ENCODE results near the gene RREB1.

RREB1 gene

DNA sequence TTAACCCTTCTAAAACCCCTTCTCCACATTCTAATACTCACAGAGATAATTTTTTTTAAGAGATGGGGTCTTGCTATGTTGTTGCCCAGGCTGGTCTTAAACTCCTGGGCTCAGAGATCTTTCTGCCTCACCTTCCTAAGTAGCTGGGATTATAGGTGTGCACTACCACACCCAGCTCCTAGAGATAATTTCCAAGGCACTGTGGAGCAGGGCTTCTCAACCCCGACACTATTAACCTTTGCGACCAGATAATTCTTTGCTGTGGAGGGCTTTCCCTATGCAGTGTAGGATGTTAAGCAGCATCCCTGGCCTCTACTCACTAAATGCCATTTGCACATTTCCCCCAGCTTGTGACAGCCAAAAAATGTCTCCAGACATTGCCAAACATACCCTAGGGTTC is 8.8 kb upstream of the RREB1 start:
- FAIRE-seq (no peak), DNase-seq (ENCODE audit: insufficient read length, low spot score) (no peak)

DNA sequence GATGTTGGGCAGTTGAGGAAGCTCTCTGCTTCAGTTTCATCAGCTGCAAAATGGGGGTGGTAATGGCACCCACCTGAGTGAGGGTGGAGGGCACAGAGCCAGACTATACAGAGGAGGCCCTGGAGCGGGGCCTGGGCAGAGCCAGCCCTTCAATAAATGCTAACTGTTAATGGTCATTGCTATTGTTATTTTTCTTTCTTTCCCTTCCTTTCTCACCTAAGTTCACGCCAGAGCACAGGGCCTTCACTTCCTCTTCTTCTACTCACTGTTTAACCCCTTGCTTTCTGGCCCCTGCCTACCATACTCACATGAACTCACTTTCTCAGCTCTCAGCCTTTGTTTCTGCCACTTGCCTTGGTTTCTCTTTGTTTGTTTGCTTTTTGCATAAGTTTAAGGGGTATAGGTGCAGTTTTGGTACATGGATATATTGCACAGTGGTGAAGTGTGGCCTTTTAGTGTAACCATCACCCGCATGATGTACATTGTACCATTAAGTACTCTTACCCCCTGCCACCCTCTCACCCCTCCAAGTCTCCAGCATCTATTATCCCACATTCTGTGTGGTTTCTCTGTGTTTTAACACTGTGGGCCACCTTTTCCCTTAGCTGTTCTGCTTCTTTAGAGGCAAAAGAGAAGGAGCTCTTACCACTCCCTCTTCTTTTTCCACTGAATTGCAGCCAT is 7.5 kb upstream of the RREB1 start:
- FAIRE-seq, result peak; percentile 45

More for the DNA sequence above, 8.8 kb upstream of the RREB1 start:
- TF ChIP-seq TAF1 (IDR thresholded peaks at IDR 0.05; ENCODE audit: low read depth, low read length), result no peak
- TF ChIP-seq POLR2A (IDR thresholded peaks at IDR 0.05; ENCODE audit: low read depth, low read length), result no peak
- no peak for TF ChIP-seq POU2F2 (IDR thresholded peaks at IDR 0.05; ENCODE audit: low read depth, low read length)

DNA sequence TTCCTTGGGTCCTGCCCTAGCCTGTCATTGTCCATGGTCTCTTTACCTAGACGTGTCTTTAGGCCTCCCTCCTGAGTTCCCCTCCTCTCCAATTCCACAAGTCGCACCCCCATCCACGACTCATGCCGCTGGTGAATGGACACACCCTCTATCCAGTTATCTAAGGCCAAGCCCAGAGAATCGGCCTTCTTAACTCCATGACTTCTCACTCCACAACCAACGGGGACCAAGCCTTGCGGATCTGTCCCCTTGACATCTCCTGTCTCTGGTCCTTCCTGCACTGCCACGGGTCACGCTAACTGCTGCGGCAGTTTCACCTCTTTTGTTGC is 7.0 kb upstream of the RREB1 start:
- FAIRE-seq, result no peak
- TF ChIP-seq POLR2AphosphoS5 (IDR thresholded peaks at IDR 0.05; ENCODE audit: low read depth, low read length) (no peak), PAX5 (IDR thresholded peaks at IDR 0.05; ENCODE audit: insufficient read depth, low read length, severe bottlenecking) (no peak), SPI1 (IDR thresholded peaks at IDR 0.05; ENCODE audit: low read depth, low read length) (no peak), TAF1 (IDR thresholded peaks at IDR 0.05; ENCODE audit: low read depth, low read length) (no peak)
- no peak for DNase-seq (ENCODE audit: insufficient read length, low spot score)

More for the DNA sequence above, 7.5 kb upstream of the RREB1 start:
- no peak for DNase-seq (ENCODE audit: insufficient read length, low spot score)
- peak; percentile 94 for TF ChIP-seq SPI1 (IDR thresholded peaks at IDR 0.05; ENCODE audit: low read depth, low read length)
- TF ChIP-seq POU2F2 (IDR thresholded peaks at IDR 0.05; ENCODE audit: low read depth, low read length), result no peak

DNA sequence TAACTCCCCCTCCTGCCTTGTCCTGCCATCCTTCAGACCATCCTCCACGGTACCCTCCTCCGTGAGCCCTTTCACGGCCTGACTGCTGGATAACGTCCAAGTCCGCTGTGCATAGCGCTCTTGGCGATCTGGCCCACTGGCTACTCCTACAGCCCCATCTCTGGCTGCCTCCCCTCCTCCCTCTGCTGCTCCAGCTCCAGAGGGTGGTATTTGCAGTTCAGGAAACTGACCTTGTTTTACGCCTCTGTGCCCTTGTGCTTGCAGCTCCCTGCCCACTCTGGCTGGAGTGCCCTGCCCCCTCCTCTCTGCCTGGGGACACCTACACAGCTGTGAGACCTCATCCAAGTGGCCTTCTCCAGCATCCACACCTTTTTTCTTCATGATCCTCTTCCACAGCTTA is 6.5 kb upstream of the RREB1 start:
- FAIRE-seq (no peak), DNase-seq (ENCODE audit: insufficient read length, low spot score) (no peak)
- TF ChIP-seq POLR2A (IDR thresholded peaks at IDR 0.05; ENCODE audit: low read depth, low read length) (no peak), TAF1 (IDR thresholded peaks at IDR 0.05; ENCODE audit: low read depth, low read length) (no peak), POLR2AphosphoS5 (IDR thresholded peaks at IDR 0.05; ENCODE audit: low read depth, low read length) (no peak), POU2F2 (IDR thresholded peaks at IDR 0.05; ENCODE audit: low read depth, low read length) (no peak), SPI1 (IDR thresholded peaks at IDR 0.05; ENCODE audit: low read depth, low read length) (no peak), PAX5 (IDR thresholded peaks at IDR 0.05; ENCODE audit: insufficient read depth, low read length, severe bottlenecking) (no peak)

DNA sequence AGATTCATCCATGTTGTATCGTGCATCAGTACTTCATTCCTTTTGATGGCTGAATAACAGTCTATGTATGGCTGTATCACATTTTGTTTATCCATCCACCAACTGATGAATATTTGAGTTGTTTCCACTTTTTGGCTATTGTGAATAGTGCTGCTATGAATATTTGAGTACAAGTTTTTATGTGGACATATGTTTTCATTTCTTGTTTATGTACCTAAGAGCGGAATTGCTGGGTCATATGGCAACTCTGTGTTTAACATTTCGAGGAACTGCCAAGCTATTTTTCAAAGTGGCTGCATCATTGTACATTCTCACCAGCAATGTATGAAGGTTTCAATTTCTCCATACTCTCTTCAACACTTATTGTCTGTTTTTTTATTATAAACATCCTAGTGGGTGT is 3.0 kb upstream of the RREB1 start:
- DNase-seq (ENCODE audit: insufficient read length, low spot score) (no peak), FAIRE-seq (no peak)
- TF ChIP-seq POLR2AphosphoS5 (IDR thresholded peaks at IDR 0.05; ENCODE audit: low read depth, low read length) (no peak), TAF1 (IDR thresholded peaks at IDR 0.05; ENCODE audit: low read depth, low read length) (no peak), PAX5 (IDR thresholded peaks at IDR 0.05; ENCODE audit: insufficient read depth, low read length, severe bottlenecking) (no peak), POU2F2 (IDR thresholded peaks at IDR 0.05; ENCODE audit: low read depth, low read length) (no peak), SPI1 (IDR thresholded peaks at IDR 0.05; ENCODE audit: low read depth, low read length) (no peak), POLR2A (IDR thresholded peaks at IDR 0.05; ENCODE audit: low read depth, low read length) (no peak)

DNA sequence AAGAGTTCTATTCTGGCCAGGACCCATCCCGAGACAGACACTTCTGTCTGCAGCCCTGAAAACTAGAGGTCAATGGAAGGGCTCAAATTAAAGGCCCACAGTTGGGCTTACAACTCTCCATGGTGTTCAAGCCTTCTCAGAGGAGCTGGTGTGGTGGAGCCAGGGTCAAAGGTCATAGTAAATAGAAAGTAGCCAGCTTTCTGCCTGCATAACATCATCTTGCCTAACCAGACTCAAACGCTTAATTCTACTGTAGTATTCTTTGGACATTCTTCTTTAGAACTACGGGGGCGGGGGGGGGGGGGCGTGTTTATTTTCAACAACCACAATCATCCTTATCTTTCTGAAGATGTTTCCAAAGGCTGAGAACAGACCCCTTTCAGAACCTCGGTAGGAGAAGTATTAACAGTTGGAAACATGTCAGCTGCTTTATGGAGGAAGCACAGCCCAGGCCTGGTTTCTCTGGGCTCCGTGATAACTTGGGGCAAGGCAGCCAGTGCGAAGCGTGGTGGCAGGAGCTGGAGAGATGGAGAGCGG is 1.5 kb upstream of the RREB1 start:
- no peak for DNase-seq (ENCODE audit: insufficient read length, low spot score)
- FAIRE-seq, result no peak
- TF ChIP-seq POLR2AphosphoS5 (IDR thresholded peaks at IDR 0.05; ENCODE audit: low read depth, low read length) (no peak), TAF1 (IDR thresholded peaks at IDR 0.05; ENCODE audit: low read depth, low read length) (no peak), PAX5 (IDR thresholded peaks at IDR 0.05; ENCODE audit: insufficient read depth, low read length, severe bottlenecking) (no peak), POLR2A (IDR thresholded peaks at IDR 0.05; ENCODE audit: low read depth, low read length) (no peak), SPI1 (IDR thresholded peaks at IDR 0.05; ENCODE audit: low read depth, low read length) (no peak), POU2F2 (IDR thresholded peaks at IDR 0.05; ENCODE audit: low read depth, low read length) (no peak)

DNA sequence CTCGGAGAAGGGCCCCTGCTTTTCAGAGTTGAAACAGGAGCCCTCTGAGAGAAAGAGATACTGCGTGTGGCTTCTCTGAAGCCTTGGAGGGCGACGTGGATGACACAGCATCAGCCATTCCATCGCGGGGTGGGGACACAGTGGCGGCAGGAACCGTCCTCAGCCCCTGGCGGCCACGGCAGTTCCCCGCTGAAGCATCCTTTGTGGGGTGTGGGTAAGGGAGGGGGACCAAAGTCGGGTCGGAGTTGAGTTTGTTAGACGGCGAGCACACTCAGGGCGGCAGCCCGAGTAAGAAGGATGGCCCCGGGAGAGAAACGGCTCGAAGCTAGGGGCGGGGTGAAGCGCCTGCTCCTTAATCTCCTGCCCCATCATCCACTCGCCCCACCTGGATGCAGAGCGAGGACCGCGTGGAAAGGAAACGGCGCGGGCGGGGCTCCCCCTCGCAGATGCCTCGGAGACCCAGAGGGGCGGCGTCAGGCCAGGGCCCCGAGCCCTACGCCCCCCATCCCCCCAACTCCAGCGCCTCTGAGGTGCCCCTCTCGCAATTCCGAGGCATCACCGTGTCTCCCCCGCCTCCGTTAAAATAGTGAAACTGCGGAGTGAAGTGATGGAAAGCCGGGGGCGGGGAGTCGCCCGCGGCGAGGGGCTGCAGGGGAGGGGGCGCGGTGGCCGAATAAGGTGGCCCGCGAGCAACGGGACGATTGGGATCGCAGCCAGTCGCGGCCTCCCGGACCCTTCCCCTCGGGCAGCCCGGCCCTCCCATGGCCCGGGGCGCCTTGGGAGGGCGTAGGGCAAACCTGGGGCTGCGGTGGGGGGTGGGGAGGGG is 796 bp upstream of the RREB1 start:
- FAIRE-seq (peak; percentile 92), DNase-seq (ENCODE audit: insufficient read length, low spot score) (peak; percentile 53)
- TF ChIP-seq TAF1 (IDR thresholded peaks at IDR 0.05; ENCODE audit: low read depth, low read length), result no peak
- TF ChIP-seq POU2F2 (IDR thresholded peaks at IDR 0.05; ENCODE audit: low read depth, low read length), result no peak
- no peak for TF ChIP-seq PAX5 (IDR thresholded peaks at IDR 0.05; ENCODE audit: insufficient read depth, low read length, severe bottlenecking)
- TF ChIP-seq POLR2AphosphoS5 (IDR thresholded peaks at IDR 0.05; ENCODE audit: low read depth, low read length), result no peak
- TF ChIP-seq POLR2A (IDR thresholded peaks at IDR 0.05; ENCODE audit: low read depth, low read length), result no peak; the same call in 1 of the 2 replicates
- TF ChIP-seq SPI1 (IDR thresholded peaks at IDR 0.05; ENCODE audit: low read depth, low read length), result no peak

DNA sequence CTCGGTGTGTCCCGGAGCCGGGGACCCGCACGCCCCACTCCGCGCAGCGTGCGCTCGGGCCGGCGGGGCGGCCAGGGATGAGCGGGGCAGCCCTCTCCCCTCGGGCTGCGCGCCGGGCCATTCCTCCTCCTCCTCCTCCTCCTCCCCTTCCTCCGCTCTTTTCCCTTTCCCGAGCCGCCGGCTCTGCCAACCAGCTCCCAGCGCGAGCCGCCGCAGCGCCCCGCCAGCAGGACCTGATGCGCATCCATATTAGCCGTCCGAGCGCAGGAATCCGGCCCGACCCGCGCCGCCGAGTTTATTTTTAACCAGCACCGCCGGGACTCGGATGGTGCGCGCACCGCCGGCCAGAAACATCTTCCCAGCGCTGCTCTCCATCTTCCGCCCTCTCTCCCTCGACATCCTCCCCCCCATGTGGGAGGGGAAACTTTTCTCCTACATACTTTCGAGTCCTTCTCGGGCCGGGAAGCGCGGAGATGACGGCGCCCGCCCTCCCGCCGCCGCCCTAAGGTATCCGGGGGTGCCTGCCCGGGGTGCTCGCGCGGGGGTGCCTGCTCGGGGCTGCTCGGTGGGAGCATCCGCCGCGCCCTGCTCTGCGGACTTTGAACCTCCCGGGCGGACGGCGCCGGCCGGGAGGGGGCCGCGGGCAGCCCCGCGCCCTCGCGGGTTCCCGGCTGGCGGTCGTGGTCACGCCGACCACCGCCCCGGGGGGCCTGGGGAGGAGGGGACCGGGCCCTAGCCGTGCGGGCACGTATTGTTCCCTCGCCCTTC is 619 bp downstream of the RREB1 start:
- DNase-seq (ENCODE audit: insufficient read length, low spot score) (no peak), FAIRE-seq (no peak)
- TF ChIP-seq PAX5 (IDR thresholded peaks at IDR 0.05; ENCODE audit: insufficient read depth, low read length, severe bottlenecking) (no peak), POLR2AphosphoS5 (IDR thresholded peaks at IDR 0.05; ENCODE audit: low read depth, low read length) (no peak), POU2F2 (IDR thresholded peaks at IDR 0.05; ENCODE audit: low read depth, low read length) (no peak), TAF1 (IDR thresholded peaks at IDR 0.05; ENCODE audit: low read depth, low read length) (0 out of 2 replicates have a peak, but pooled peaks have one; percentile 16), SPI1 (IDR thresholded peaks at IDR 0.05; ENCODE audit: low read depth, low read length) (no peak), POLR2A (IDR thresholded peaks at IDR 0.05; ENCODE audit: low read depth, low read length) (0 out of 2 replicates have a peak, but pooled peaks have one; percentile 21)

Data from GM12891 (cell line).